Right atrium auricular region (tissue), 2 donors: Measurements from ENCODE around the gene ARHGAP29. TPM values are rescaled to one million over a fixed set of nuclear protein-coding genes. Genes with fewer than 3 reads are reported as not detected.
A peak's percentile ranks its signal among the peaks of the same experiment; 100 is the strongest.

ENCODE experiments used
- DNase-seq: peaks from one replicate; pipeline ENCODE4 v3.0.0-alpha.2; 2019; ENCODE audit warnings: low spot score
- H3K27ac ChIP-seq, 2 donors: fragments of 200-600 bp; sonication (generic); 1 replicate in 1 of 2; 2 replicates in 1 of 2; pipeline ENCODE4 v1.5.1; 2016 to 2019
- H3K27me3 ChIP-seq, 2 donors: fragments of 200-600 bp; sonication (generic); one replicate each; pipeline versions ENCODE4 v1.5.1 to v1.6.0; 2017 to 2019
- H3K36me3 ChIP-seq: fragments of 200-600 bp; sonication (generic); one replicate; pipeline ENCODE4 v1.5.1; 2016
- H3K4me1 ChIP-seq, 2 donors: fragments of 200-600 bp; sonication (generic); one replicate each; pipeline versions ENCODE4 v1.5.1 to v1.6.0; 2017 to 2019
- H3K4me3 ChIP-seq, 2 donors: fragments of 200-600 bp; sonication (generic); 1 replicate in 1 of 2; 2 replicates in 1 of 2; pipeline ENCODE4 v1.5.1; 2017 to 2019; ENCODE audit warnings: mild to moderate bottlenecking in 1 of 2, moderate library complexity in 1 of 2
- H3K9me3 ChIP-seq, 2 donors: fragments of 200-600 bp; sonication (generic); one replicate each; pipeline ENCODE4 v1.5.1; 2019
- CTCF ChIP-seq, 2 donors: fragments of 200-600 bp; sonication (generic); IDR thresholded peaks; one replicate each; pipeline ENCODE4 v1.5.1; 2019; ENCODE audit warnings: antibody characterized with exemption in 2 of 2
- total RNA-seq, 2 donors: library from RNA; depleted of rRNA; stranded (reverse); fragments of >200 nt; gene quantifications; one replicate each; pipeline ENCODE4 v1.1.0, GENCODE V29; 2016

The ARHGAP29 gene
- total RNA-seq, 2 donors from 2014 or later, result 25.8 to 29.9 TPM

GRCh38 chr1:94259635-94260289 is 22.4 kb upstream of the ARHGAP29 start:
- no peaks in the 10 kb centered on the region for H3K36me3 ChIP-seq
- peaks cover 0 to 13% of the 10 kb centered on the region in 2 donors for H3K4me1 ChIP-seq
- H3K27me3 ChIP-seq, result no peaks in the 10 kb centered on the region
- no peaks in the 10 kb centered on the region for H3K9me3 ChIP-seq
- TF ChIP-seq CTCF (IDR thresholded peaks at IDR 0.05), result no peak
- H3K27ac ChIP-seq, result peak overlapping the region; percentile 28 to 67
- DNase-seq, result no peak
- no peak overlapping the region for H3K4me3 ChIP-seq

- no peak for TF ChIP-seq CTCF (IDR thresholded peaks at IDR 0.05)
- no peaks in the 10 kb centered on the region for H3K27me3 ChIP-seq
- peak; percentile 91 for DNase-seq
Measured at GRCh38 chr1:94258873-94259331, 21.5 kb upstream of the ARHGAP29 start.

GRCh38 chr1:94257444-94257843 is 20.1 kb upstream of the ARHGAP29 start:
- H3K4me3 ChIP-seq, result no peak overlapping the region
- H3K4me1 ChIP-seq, result peaks cover 0 to 13% of the 10 kb centered on the region in 2 donors
- no peak for DNase-seq
- H3K27ac ChIP-seq, result no peak overlapping the region
- H3K27me3 ChIP-seq, result no peaks in the 10 kb centered on the region
- no peak for TF ChIP-seq CTCF (IDR thresholded peaks at IDR 0.05)
- H3K36me3 ChIP-seq, result no peaks in the 10 kb centered on the region
- no peaks in the 10 kb centered on the region for H3K9me3 ChIP-seq

More at GRCh38 chr1:94258873-94259331, 21.5 kb upstream of the ARHGAP29 start:
- H3K27ac ChIP-seq, result peak overlapping the region; percentile 28 to 67
- peaks cover 0 to 13% of the 10 kb centered on the region in 2 donors for H3K4me1 ChIP-seq
- H3K36me3 ChIP-seq, result no peaks in the 10 kb centered on the region
- no peaks in the 10 kb centered on the region for H3K9me3 ChIP-seq
- no peak overlapping the region for H3K4me3 ChIP-seq

- peak overlapping the region in 1 of 2 donors; percentile 9 for H3K27ac ChIP-seq
- H3K4me3 ChIP-seq, result no peak overlapping the region
- TF ChIP-seq CTCF (IDR thresholded peaks at IDR 0.05), result no peak
- H3K36me3 ChIP-seq, result no peaks in the 10 kb centered on the region
- no peaks in the 10 kb centered on the region for H3K9me3 ChIP-seq
- DNase-seq, result no peak
- H3K27me3 ChIP-seq, result no peaks in the 10 kb centered on the region
- H3K4me1 ChIP-seq, result peaks cover 0 to 13% of the 10 kb centered on the region in 2 donors
Measured at GRCh38 chr1:94255476-94255875, 18.1 kb upstream of the ARHGAP29 start.

- H3K36me3 ChIP-seq, result no peaks in the 10 kb centered on the region
- H3K4me3 ChIP-seq, result no peak overlapping the region
- no peak for DNase-seq
- no peak for TF ChIP-seq CTCF (IDR thresholded peaks at IDR 0.05)
- no peaks in the 10 kb centered on the region for H3K9me3 ChIP-seq
- no peak overlapping the region for H3K27ac ChIP-seq
- peaks cover 0 to 10% of the 10 kb centered on the region in 2 donors for H3K4me1 ChIP-seq
- no peaks in the 10 kb centered on the region for H3K27me3 ChIP-seq
Measured at GRCh38 chr1:94254073-94254810, 16.9 kb upstream of the ARHGAP29 start.
